ENCODE results near the gene ANKRD37.

The ANKRD37 gene

DNA sequence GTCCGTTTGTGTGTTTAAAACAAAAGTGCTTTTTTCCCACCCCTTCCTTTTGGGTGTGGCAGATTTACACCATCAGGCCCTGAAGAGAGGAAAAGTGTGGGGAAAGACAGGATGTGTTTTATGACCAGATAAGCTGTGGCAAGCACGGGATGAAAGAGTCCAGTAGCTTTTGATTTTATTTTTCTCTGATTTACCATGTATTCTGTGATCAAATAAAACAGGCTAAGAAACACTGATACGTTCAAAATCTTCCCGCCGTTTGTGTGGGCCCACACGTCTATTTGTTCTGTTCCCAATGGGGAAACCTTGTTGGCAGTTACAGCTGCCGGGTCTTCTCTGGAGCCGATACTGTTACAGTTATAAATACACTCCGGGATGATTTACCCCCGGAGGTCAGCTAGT is 11.7 kb upstream of the ANKRD37 start:
- Histone ChIP-seq H3K36me3 (replicated peaks) (no peaks in the 10 kb centered on the region), H3K4me3 (ENCODE audit: low read depth, low read length) (no peak overlapping the region), H3K27me3 (replicated peaks) (no peaks in the 10 kb centered on the region), H3K27ac (no peak overlapping the region)
- TF ChIP-seq CTCF (IDR thresholded peaks at IDR 0.05; ENCODE audit: low read depth, low read length, missing control alignments) = no peak
- no peak for DNase-seq
- in situ Hi-C loops (cut with HindIII; ENCODE audit: low pct_ligation_motif_present, low sequenced_read_pairs) = no loop called here

DNA sequence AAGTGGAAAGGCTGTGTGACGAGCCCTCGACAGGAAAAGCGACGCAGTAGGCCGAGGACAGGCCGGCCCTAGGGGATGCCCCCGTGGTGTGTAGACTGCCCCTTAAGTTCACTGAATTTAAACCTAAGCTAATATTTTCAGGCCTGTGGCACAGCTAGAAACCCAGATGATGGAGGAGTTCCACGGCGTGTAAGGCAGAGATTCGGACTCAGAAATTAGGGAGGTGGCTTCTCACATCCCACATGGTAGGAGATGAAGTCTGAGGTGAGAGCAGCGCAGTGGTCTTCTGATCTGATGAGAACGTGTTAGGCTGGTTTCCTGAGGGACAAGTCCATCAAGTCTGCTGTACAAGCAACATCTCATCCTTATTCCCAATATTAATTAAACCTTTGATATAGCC is 8.7 kb upstream of the ANKRD37 start:
- Histone ChIP-seq H3K4me3 (ENCODE audit: low read depth, low read length) (no peak overlapping the region), H3K27me3 (replicated peaks) (no peaks in the 10 kb centered on the region), H3K36me3 (replicated peaks) (no peaks in the 10 kb centered on the region), H3K27ac (no peak overlapping the region)
- TF ChIP-seq CTCF (IDR thresholded peaks at IDR 0.05; ENCODE audit: low read depth, low read length, missing control alignments) = no peak
- DNase-seq = no peak
- in situ Hi-C loops (cut with HindIII; ENCODE audit: low pct_ligation_motif_present, low sequenced_read_pairs) = no loop called here

DNA sequence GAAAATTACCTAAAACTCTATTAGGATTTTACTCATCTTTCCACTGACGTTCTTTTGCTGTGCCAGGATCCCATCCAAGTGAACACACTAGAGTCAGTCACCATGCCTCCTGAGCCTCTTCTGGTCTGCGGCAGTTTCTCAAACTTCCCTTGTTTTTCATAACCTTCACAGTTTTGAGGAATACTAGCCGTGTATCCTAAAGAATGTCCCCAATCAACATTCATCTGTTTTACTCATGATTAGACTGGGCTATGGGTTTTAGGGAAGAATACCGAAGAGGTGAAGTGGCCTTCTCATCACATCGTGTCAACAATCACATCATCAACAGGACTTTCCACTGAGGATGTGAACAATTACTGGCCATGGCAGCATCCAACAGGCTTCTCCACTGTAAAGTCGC is 5.7 kb upstream of the ANKRD37 start:
- in situ Hi-C loops (cut with HindIII; ENCODE audit: low pct_ligation_motif_present, low sequenced_read_pairs) = no loop called here
- H3K27ac ChIP-seq = no peak overlapping the region

GRCh38 chr4:185392156-185392555 is 4.5 kb upstream of the ANKRD37 start:
- Histone ChIP-seq H3K36me3 (replicated peaks) (no peaks in the 10 kb centered on the region), H3K4me3 (ENCODE audit: low read depth, low read length) (no peak overlapping the region), H3K27me3 (replicated peaks) (no peaks in the 10 kb centered on the region), H3K27ac (no peak overlapping the region)
- DNase-seq = no peak
- in situ Hi-C loops (cut with HindIII; ENCODE audit: low pct_ligation_motif_present, low sequenced_read_pairs) = no loop called here
- TF ChIP-seq CTCF (IDR thresholded peaks at IDR 0.05; ENCODE audit: low read depth, low read length, missing control alignments) = no peak

More for the DNA sequence above, 5.7 kb upstream of the ANKRD37 start:
- Histone ChIP-seq H3K36me3 (replicated peaks) (no peaks in the 10 kb centered on the region), H3K4me3 (ENCODE audit: low read depth, low read length) (no peak overlapping the region), H3K27me3 (replicated peaks) (no peaks in the 10 kb centered on the region)
- no peak for DNase-seq
- no peak for TF ChIP-seq CTCF (IDR thresholded peaks at IDR 0.05; ENCODE audit: low read depth, low read length, missing control alignments)

DNA sequence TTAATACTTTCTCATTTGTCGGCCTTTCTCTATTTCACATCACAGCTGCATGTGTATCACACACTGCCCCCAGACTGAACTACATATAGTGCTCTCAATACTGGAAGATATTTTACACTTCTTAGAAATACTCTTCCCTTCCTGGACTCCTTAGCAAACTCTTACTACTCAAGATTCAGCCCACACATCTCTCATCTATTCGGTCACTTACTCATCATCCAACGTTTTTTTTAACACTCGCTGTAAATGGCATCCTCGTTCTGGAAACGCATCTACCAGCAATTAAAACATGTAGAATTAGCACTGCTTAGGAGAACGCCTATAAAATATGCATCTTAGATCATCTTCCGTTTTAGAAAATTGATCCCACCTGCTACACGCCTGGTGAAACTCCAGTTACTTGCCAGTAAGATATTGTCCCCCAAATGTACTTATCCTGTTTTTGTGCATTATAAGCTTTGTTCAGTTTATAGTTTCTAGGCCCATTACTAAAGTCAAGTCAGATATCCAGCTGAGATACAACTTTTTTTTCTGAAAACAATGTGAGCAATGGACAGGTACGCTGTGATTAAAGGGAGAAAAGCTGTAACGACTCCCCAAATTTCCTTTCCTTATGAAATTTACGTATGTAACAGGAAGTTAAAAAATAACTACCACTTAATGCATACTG is 1.9 kb upstream of the ANKRD37 start:
- TF ChIP-seq CTCF (IDR thresholded peaks at IDR 0.05; ENCODE audit: low read depth, low read length, missing control alignments) = no peak
- Histone ChIP-seq H3K27ac (no peak overlapping the region), H3K27me3 (replicated peaks) (no peaks in the 10 kb centered on the region), H3K36me3 (replicated peaks) (no peaks in the 10 kb centered on the region), H3K4me3 (ENCODE audit: low read depth, low read length) (peak overlapping the region; percentile 70)
- in situ Hi-C loops (cut with HindIII; ENCODE audit: low pct_ligation_motif_present, low sequenced_read_pairs) = no loop called here
- no peak for DNase-seq
